GM12878 (cell line): ENCODE measurements around the gene CSRP3. TPM values are rescaled to one million over a fixed set of nuclear protein-coding genes. Genes with fewer than 3 reads are reported as not detected.

Source experiments
- ATAC-seq: fragments of 200-7000 bp; cut with Tn5 transposase; 3 replicates; pipeline ENCODE4 v1.9.1; 2020; ENCODE audit warnings: mild to moderate bottlenecking, moderate library complexity
- BruUV-seq: library from RNA; stranded (reverse); fragments of 400-500 nt; replicated peaks from 2 replicates; lab custom pipeline; 2021; lab: Mats Ljungman, UMichigan
- CTCF ChIA-PET: fragments of 300-600 bp; sonication (Branson Sonifier 250); formaldehyde crosslinking; extraction: SDS; loops from one replicate; lab custom pipeline; 2021; ENCODE audit warnings: inconsistent platforms; lab: Yijun Ruan, JAX
- POLR2A ChIA-PET: fragments of 350-600 bp; formaldehyde crosslinking; extraction: SDS; loops from one replicate; lab custom pipeline; 2021; ENCODE audit warnings: inconsistent platforms; lab: Charles Lee
- RAD21 ChIA-PET: fragments of 300-600 bp; sonication (Branson Sonifier 250); formaldehyde crosslinking; loops from one replicate; lab custom pipeline; 2023; ENCODE audit warnings: antibody characterized with exemption; ENCODE audit not compliant: unreplicated experiment; lab: Charles Lee
- SMC1A ChIA-PET: fragments of 300-600 bp; sonication (Branson Sonifier 250); formaldehyde crosslinking; loops from one replicate; lab custom pipeline; 2023; ENCODE audit not compliant: unreplicated experiment, uncharacterized antibody; lab: Charles Lee
- DNase-seq: peaks from one replicate; pipeline ENCODE4 v3.0.0-alpha.2; 2011; ENCODE audit warnings: low read depth, low spot score
- FAIRE-seq: peaks from 3 replicates; lab custom pipeline; 2011; peaks lifted over from hg19 to GRCh38; lab: Jason Lieb, UNC
- H2AFZ ChIP-seq: 2 replicates; pipeline ENCODE4 v1.6.0; 2011; ENCODE audit warnings: low read depth, low read length, control low read depth; ENCODE audit not compliant: control insufficient read depth
- H3K27ac ChIP-seq: 2 replicates; pipeline ENCODE4 v1.5.1; 2011; ENCODE audit warnings: control low read depth; ENCODE audit not compliant: control insufficient read depth, insufficient read depth
- H3K27me3 ChIP-seq, 2 experiments: replicated peaks in 1 of 2; 2 replicates each; pipeline versions ENCODE4 v1.6.0 to v1.6.1; 2011; ENCODE audit warnings: low read length in 1 of 2; ENCODE audit not compliant: control insufficient read depth in 2 of 2, insufficient read depth in 2 of 2
- H3K36me3 ChIP-seq, 2 experiments: 2 replicates each; pipeline ENCODE4 v1.5.1; 2011; ENCODE audit warnings: low read length in 1 of 2; ENCODE audit not compliant: control insufficient read depth in 2 of 2, insufficient read depth in 2 of 2
- H3K4me1 ChIP-seq: 2 replicates; pipeline ENCODE4 v1.6.1; 2011; ENCODE audit warnings: mild to moderate bottlenecking, low read length, moderate library complexity, mixed read lengths; ENCODE audit not compliant: control insufficient read depth, insufficient read depth
- H3K4me2 ChIP-seq: 2 replicates; pipeline ENCODE4 v1.6.0; 2011; ENCODE audit warnings: control low read depth; ENCODE audit not compliant: control insufficient read depth, insufficient read depth
- H3K4me3 ChIP-seq: fragments of 200-600 bp; sonication (generic); 2 replicates; pipeline ENCODE4 v1.5.1; 2016
- H3K79me2 ChIP-seq: 2 replicates; pipeline ENCODE4 v1.6.0; 2011; ENCODE audit warnings: low read length; ENCODE audit not compliant: control insufficient read depth, insufficient read depth
- H3K9ac ChIP-seq: 2 replicates; pipeline ENCODE4 v1.8.0; 2011; ENCODE audit warnings: low read length, control low read depth, mixed read lengths; ENCODE audit not compliant: control insufficient read depth, insufficient read depth
- H3K9me3 ChIP-seq: replicated peaks from 3 replicates; pipeline ENCODE4 v1.5.1; 2011; ENCODE audit warnings: mild to moderate bottlenecking, low read length; ENCODE audit not compliant: control insufficient read depth, insufficient read depth
- H4K20me1 ChIP-seq: 2 replicates; pipeline ENCODE4 v1.6.0; 2011; ENCODE audit not compliant: control insufficient read depth, insufficient read depth
- BACH1 ChIP-seq: fragments of 450-650 bp; IDR thresholded peaks from 2 replicates; pipeline ENCODE4 v1.6.1; 2017; ENCODE audit warnings: mild to moderate bottlenecking, borderline replicate concordance
- BCLAF1 ChIP-seq: fragments of 450-650 bp; IDR thresholded peaks from 2 replicates; pipeline ENCODE4 v1.6.1; 2017; ENCODE audit warnings: antibody characterized with exemption, mild to moderate bottlenecking, moderate library complexity
- BRCA1 ChIP-seq: IDR thresholded peaks from 2 replicates; pipeline ENCODE4 v1.6.1; 2011; ENCODE audit warnings: low read depth, low read length, improper control_type of control experiment
- EED ChIP-seq: sonication (generic); IDR thresholded peaks from 2 replicates; pipeline ENCODE4 v1.6.1; 2016; ENCODE audit warnings: antibody characterized with exemption, low read depth
- GABPA ChIP-seq: IDR thresholded peaks from 2 replicates; pipeline ENCODE4 v1.6.1; 2014; ENCODE audit warnings: antibody characterized with exemption, low read depth, mild to moderate bottlenecking, inconsistent platforms
- POLR2AphosphoS5 ChIP-seq: IDR thresholded peaks from 2 replicates; pipeline ENCODE4 v1.6.1; 2011; ENCODE audit warnings: mild to moderate bottlenecking, low read length, inconsistent platforms
- SKIL ChIP-seq: fragments of 450-650 bp; IDR thresholded peaks from 2 replicates; pipeline ENCODE4 v1.6.1; 2017; ENCODE audit warnings: mild to moderate bottlenecking, low read depth, inconsistent platforms; ENCODE audit not compliant: poor library complexity, severe bottlenecking
- SPI1 ChIP-seq: IDR thresholded peaks from 2 replicates; pipeline ENCODE4 v1.6.1; 2011; ENCODE audit warnings: low read depth, mild to moderate bottlenecking, low read length, moderate library complexity, borderline replicate concordance; ENCODE audit not compliant: insufficient read depth
- YBX1 ChIP-seq: fragments of 450-650 bp; IDR thresholded peaks from 2 replicates; pipeline ENCODE4 v1.6.1; 2016; ENCODE audit warnings: antibody characterized with exemption
- ZBTB40 ChIP-seq: fragments of 450-650 bp; IDR thresholded peaks from 2 replicates; pipeline ENCODE4 v1.6.1; 2016; ENCODE audit warnings: mild to moderate bottlenecking, moderate library complexity, borderline replicate concordance
- WGBS: methylation state at CpG from one replicate; pipeline ENCODE4 v1.1.6; 2016; ENCODE audit warnings: low lambda C conversion rate; ENCODE audit not compliant: insufficient replicate concordance, insufficient coverage; ENCODE audit errors: missing lambda C conversion rate; 5-methylcytosine and 5-hydroxymethylcytosine counted together
- in situ Hi-C: fragments of 300-500 bp; cut with MboI; formaldehyde crosslinking; loops from 9 replicates; pipeline ENCODE4 v1.14.3; 2018; ENCODE audit warnings: mixed read lengths
- intact Hi-C: fragments of 100-400 bp; cut with micrococcal nuclease; formaldehyde crosslinking; loops from one replicate; pipeline ENCODE4 v1.14.2; 2022; ENCODE audit not compliant: unreplicated experiment
- polyA plus RNA-seq, 11 experiments: library from polyadenylated mRNA; depleted of rRNA in 4 of 11; unstranded in 6 of 11; stranded (reverse) in 5 of 11; fragments of >200 nt; fragmentation: Nextera tagmentation in 4 of 11; fragmentation: Illumina TruSeq in 1 of 11; extraction: Ambion mirVana in 4 of 11; extraction: Trizol in 1 of 11; gene quantifications; 1 replicate in 1 of 11; 2 replicates in 10 of 11; pipeline versions ENCODE4 v1.2.1 to v1.2.3, GENCODE V29; 2011 to 2016; ENCODE audit warnings: inconsistent platforms in 2 of 11, missing spikeins in 2 of 11, low read depth in 1 of 11
- total RNA-seq, 4 experiments: library from RNA; depleted of rRNA in 3 of 4; stranded (reverse); fragments of >200 nt in 3 of 4; fragmentation: Illumina TruSeq in 1 of 4; extraction: Trizol in 1 of 4; gene quantifications; 2 replicates each; pipeline versions ENCODE4 v1.2.1 to v1.2.3, GENCODE V29; 2013 to 2021
- TF ChIP-seq, protein P1 (sequence below): fragments of 450-650 bp; IDR thresholded peaks from 2 replicates; pipeline ENCODE4 v1.6.1; 2016; ENCODE audit warnings: mild to moderate bottlenecking
- TF ChIP-seq, protein P2 (sequence below): IDR thresholded peaks from 2 replicates; pipeline ENCODE4 v1.6.1; 2012; ENCODE audit warnings: low read depth, low read length, improper control_type of control experiment

CSRP3 gene
- total and polyA plus RNA-seq, 10 of the 15 experiments (the other 5 are each of a cell fraction or from before 2014, with no cell fraction given), result not detected

DNA sequence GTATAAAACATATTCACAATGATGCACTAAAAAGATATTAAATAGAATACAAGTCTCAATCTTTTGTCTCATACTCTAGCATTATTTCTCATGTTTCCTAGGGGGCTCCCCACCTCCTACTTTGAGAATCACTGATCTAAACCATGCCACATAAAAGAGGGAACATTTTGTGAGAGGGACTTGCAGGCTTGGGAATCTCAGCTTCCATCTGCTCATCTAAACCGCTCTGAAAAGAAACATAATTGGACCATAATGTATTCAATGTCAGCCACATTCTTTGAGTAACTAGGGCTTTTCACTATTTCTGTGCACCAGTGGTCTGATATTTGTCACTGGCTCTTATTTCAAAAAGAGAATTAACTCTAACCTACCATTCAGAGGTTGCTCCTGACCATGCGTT, 6.4 kb upstream of the CSRP3 start:
- ChIA-PET SMC1A (no interaction called here), CTCF (no interaction called here), RAD21 (no interaction called here), POLR2A (no interaction called here)
- H3K27ac ChIP-seq, result no peak overlapping the region
- H3K4me1 ChIP-seq, result no peaks in the 10 kb centered on the region
- FAIRE-seq, result no peak
- no peaks in the 10 kb centered on the region for H4K20me1 ChIP-seq
- in situ Hi-C loops (no loop called here), intact Hi-C loops (no loop called here)
- no peak overlapping the region for H2AFZ ChIP-seq
- BruUV-seq, result no TSS peak
- ATAC-seq, result no peak
- no peaks in the 10 kb centered on the region; a peak in 2 of 4 replicates for H3K27me3 ChIP-seq
- H3K4me3 ChIP-seq, result no peak overlapping the region
- WGBS, result 66% methylated on average over 2 of the region's 2 CpGs
- no peaks in the 10 kb centered on the region for H3K36me3 ChIP-seq
- no peaks in the 10 kb centered on the region for H3K79me2 ChIP-seq
- H3K9me3 ChIP-seq, result no peaks in the 10 kb centered on the region; the same call in 2 of the 3 replicates
- H3K4me2 ChIP-seq, result no peak overlapping the region
- H3K9ac ChIP-seq, result no peak overlapping the region
- TF ChIP-seq ZBTB40, result no peak
- no peak for TF ChIP-seq POLR2AphosphoS5
- TF ChIP-seq, protein P1, sequence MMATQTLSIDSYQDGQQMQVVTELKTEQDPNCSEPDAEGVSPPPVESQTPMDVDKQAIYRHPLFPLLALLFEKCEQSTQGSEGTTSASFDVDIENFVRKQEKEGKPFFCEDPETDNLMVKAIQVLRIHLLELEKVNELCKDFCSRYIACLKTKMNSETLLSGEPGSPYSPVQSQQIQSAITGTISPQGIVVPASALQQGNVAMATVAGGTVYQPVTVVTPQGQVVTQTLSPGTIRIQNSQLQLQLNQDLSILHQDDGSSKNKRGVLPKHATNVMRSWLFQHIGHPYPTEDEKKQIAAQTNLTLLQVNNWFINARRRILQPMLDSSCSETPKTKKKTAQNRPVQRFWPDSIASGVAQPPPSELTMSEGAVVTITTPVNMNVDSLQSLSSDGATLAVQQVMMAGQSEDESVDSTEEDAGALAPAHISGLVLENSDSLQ, result no peak
- TF ChIP-seq BCLAF1, result no peak
- TF ChIP-seq BRCA1, result no peak
- TF ChIP-seq, protein P2, sequence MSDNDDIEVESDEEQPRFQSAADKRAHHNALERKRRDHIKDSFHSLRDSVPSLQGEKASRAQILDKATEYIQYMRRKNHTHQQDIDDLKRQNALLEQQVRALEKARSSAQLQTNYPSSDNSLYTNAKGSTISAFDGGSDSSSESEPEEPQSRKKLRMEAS, result no peak
- no peak for TF ChIP-seq YBX1
- no peak for TF ChIP-seq SKIL
- TF ChIP-seq GABPA, result no peak
- TF ChIP-seq EED, result no peak
- TF ChIP-seq BACH1, result no peak
- TF ChIP-seq SPI1, result no peak
- DNase-seq, result no peak
